HL-60/S4 (cell line): ENCODE data around the gene GAL3ST1.
"Not testable (repeated sequence)": the region's sequence is repeated elsewhere in the genome, so short reads cannot be mapped to it uniquely, and the experiment has no call there.

Experiments used
- in situ Hi-C: fragments of 300-500 bp; cut with MboI; formaldehyde crosslinking; loops from 2 replicates; pipeline ENCODE4 v1.14.3; 2022; ENCODE audit warnings: low sequenced_read_pairs

GAL3ST1 gene

DNA sequence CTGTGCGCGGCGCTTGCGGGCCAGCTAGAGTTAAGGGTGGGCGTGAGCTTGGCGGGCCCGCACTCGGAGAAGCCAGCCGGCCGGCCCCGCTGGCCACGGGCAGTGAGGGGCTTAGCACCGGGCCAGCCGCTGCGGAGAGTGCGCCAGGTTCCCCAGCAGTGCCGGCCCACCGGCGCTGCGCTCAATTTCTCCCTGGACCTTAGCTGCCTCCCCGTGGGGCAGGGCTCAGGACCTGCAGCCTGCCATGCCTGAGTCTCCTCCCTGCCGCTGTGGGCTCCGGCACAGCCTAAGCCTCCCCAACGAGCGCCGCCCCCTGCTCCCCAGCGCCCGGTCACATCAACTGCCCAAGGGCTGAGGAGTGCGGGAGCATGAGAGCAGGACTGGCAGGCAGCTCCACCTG lies 22.4 kb upstream of the GAL3ST1 start:
- in situ Hi-C loops = no loop called here

DNA sequence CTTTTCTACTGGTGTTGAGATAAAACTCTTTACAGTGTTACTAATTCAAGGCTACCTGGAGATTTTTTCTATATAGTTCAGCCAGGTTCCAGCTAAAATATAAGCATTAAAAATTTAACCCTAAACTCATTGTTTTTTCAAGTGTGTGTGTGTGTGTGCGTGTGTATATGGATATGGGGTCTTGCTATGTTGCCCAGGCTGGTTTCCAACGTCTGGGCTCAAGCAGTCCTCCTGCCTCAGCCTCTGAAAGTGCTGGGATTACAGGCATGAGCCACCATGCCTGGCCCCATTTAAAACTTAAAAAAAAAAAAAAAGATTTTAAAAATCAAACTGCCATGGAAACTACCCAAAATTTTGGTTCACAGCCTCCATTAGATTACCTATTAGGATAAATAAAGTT lies 21.7 kb upstream of the GAL3ST1 start:
- in situ Hi-C loops = no loop called here

DNA sequence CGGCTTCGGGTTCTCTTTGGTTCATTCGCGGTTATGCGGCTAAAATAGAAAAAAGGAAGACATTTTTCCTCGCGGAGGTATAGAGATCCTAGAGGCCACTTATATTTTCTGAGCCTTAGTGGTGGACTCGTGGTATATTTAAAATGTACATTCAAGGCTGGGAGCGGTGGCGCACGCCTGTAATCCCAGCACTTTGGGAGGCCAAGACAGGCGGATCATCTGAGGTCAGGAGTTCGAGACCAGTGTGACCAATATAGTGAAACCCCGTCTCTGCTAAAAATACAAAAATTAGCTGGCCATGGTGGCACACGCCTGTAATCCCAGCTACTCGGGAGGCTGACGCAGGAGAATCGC lies 17.9 kb upstream of the GAL3ST1 start:
- in situ Hi-C loops = not testable (repeated sequence)

DNA sequence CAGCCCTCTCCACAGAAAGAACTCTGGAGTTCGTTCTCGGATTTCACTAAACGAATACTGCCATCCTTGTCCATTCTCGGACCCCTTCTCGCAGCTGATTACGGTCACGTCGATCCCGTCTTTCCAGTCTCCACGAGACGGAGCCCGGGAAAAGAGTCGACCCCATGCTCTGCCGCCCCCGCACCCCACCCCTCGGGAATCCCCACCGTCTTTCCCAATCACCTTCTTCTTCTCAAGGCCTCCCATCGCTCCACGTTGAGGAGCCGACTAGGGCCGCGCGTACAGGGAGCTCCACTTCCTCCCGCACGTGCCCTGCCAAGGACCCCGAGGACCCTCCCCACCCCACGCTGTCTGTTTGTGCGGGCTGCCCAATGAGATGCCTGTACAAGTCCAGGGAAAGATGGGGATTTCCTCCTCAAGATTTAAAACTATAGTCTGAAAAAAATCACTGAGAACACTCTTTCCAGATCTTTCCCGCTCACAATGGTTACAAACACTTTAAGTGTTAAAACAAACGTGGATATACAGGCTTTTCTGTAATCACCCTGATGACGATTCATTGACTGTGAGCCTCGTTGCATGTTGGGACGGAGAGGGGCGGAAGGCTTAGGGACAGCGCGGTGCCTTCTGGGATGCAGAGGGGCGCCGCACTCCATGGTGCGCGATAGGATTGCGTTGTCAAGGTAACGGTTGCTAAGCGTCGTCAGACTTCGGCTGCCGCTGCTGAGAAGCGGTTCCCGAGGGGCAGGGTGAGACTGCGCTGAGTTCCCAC lies 17.3 kb upstream of the GAL3ST1 start, which contains the start of gene PES1:
Gene PES1 (minus strand): TSS at position 323 of the 772 bp plus-strand sequence. CDS start 77 bp downstream, at position 246.
- in situ Hi-C loops = no loop called here

DNA sequence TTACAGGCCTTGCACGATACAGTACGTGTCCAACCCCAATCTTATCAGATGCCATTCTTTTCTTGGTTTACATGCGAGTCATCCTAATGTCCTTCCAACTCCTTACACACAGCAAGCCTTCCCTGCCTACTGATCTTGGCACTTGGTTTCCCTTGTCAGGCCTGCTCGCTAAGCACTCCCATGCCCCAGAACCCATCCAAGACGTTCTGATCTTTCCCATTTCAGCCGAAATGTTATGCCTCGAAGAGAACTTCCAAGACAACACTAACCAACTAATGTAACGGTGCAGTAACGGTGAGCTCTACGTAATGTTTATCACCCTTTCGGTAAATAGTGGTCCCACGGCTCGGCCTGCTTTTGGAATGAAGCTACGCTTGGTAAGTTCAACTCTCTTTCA lies 16.7 kb upstream of the GAL3ST1 start:
- in situ Hi-C loops = no loop called here

DNA sequence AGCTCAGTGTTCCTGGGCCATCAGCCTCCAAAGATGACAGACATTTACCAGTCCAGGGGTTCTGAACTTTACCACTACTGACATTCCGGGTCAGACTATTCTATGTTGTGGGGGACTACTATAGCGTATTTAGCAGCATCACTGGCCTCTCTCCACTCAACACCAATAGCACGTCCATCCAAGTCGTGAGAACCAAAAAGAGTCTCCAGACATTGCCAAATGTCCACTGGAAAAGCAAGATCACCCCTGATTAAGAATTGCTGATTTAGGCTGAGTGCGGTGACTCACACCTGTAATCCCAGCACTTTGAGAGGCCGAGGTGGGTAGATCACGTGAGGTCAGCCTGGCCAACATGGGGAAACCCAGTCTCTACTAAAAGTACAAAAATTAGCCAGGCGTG lies 11.9 kb upstream of the GAL3ST1 start:
- in situ Hi-C loops = no loop called here

DNA sequence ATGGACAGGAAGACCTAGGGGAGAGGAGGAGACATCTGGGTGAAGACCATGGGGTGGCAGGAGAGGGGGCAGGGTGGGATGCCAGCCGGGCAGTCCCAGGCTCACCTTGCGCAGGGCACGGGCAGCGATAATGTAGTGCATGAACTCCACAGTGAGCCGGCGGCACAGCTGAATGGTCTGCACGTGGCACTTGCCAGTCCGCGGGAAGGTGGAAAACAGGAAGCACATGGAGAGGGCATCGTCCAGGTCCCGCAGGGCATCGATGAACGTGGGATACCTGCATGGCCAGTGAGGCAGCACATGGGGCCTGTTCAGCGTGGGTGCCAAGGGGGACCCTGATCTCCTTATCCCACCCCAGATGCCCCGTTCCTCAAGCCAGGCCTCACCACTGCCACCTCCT lies 10.0 kb upstream of the GAL3ST1 start:
- in situ Hi-C loops = no loop called here

DNA sequence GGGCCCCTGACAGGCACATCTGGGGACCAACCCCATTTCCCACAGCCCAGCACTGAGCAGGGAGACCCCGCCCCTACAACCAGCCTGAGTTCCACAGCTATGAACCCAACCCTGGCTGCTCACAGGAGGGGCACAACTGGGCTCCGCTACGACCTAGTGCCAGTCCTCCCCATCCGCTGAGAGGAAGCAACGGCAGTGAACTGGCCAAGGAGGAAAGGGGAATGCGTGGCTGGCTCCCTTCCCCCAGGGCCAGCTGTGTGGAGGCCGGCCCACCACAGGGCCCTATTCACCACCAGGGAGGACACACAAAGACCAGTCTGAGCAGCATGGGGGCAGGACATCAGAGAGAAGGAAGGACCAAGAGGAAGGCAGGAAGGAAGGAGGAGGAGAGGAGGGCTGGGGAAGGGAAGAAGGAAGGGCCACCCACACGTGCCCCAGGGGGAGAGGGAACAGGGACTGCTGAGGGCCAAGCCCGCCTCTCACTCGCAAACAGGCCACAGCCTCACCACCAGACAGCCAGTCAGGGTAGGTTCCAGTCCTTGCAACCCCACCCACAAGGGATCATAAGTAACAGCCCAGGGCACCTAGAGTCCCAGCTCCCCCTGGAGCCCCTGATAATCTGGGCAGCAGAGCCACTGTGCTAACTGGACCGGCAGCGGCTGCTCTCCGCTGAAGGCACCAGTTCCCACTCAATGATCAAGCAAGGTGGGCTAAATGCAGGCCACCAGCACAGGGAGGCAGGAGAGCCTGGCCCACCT lies 8.5 kb upstream of the GAL3ST1 start:
- in situ Hi-C loops = no loop called here

DNA sequence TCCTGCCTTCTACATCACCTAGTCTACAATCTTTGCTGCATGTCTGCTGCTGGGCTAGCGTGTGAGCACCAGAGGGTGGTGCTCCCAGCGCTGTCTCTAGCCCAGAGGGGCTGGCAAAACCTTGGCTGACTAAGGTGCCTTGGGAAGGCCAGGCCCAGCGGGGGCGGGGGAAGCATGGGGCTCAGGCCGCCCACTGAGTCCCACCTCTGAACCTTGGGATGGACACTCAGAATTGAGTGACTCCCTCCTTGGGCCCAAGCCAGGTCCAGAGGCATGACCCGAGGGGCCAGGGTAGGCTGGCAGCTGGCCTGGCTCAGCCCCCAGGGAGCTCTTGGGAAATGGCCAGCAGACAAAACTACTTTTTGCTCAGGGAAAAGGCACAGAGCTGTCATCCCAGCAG lies 7.6 kb upstream of the GAL3ST1 start:
- in situ Hi-C loops = no loop called here

DNA sequence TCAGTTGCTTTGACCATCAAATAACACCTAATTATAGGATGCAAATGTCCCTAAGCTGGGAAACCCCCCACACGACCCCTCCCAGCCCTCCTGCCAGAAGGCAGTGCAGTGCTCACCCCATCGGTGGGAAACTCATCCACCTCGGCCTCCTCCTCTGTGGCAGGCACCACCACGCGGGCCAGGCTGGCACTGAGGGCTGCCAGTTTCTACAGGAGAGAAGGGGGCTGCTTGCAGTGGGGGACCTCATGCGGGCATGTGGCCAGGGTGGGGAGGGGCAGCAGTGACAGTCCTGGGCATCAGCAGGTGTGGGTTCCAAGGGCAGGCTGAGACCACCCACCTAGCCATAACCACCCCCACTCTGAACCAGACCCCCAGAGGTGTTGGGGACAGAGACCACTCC lies 6.4 kb upstream of the GAL3ST1 start:
- in situ Hi-C loops = no loop called here

DNA sequence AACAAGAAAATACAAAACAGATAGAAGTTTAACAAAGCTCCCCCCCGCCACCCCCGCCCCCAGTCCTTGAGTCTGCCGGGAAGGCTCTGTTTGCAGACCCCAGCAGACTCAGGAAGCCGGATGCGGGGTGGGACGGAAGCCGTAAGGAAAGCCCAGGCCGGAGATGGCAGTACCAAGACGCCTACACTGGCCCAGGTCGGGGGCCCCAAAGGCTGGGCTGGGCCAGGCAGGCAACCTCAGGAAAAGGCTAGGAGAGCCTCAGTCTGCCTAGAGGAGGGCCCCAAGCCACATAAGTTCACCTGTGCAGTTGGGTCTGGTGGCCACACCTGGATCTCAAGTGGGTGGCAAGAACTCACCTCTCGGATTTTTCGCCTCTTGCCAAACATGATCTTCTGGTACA lies 4.0 kb upstream of the GAL3ST1 start:
- in situ Hi-C loops = no loop called here

DNA sequence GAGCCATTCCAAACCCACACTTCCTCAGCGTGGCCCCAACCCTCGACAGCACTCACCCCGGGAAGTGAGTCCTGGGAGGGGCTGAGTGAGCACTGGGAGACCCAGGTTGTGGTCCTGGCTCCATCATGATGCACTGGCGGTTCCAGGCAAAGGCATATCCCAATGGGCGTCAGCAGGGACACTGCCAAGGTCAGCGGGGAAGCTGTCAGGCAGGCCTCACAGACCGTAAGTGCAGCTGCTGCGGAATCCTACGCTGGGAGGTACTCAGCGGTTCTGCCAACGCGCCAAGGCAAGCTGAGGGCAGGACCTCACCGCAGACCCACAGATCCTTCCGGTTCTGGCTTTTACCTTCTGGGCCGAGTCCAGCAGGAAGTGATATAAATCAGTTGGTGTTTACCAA lies 1.4 kb upstream of the GAL3ST1 start:
- in situ Hi-C loops = no loop called here

DNA sequence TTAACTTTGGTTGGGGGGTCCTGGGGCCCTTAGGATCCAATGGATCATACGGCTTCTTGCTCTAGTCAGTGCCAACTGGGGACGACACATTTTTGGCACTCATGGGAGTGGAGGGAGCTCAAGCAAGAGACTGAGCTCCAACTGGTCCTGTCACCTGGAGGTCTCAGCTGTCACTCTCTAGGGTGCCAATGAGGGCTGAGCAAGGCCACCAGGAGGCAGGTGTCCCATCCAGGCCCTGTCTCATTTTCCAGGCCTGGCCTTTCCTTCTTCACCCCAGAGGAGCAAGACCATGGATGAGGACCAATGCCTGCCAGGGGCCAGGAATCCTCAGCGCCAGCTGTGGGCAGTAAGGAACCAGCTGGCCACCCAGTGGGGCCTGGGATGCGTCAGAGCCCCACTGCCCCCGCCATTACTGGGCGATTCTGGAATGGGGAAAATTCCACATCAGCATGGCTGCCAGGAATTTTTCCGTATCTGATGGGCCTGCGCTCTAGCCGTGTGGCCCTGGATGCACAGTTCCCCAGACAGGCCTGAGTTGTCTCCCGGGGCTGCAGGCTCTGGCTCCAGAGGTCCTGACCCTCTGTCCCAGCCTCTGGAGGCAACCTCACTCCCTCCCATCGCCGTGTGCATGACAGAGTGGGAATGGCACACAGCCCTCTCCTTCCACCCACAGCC lies 669 bp upstream of the GAL3ST1 start:
- in situ Hi-C loops = no loop called here

DNA sequence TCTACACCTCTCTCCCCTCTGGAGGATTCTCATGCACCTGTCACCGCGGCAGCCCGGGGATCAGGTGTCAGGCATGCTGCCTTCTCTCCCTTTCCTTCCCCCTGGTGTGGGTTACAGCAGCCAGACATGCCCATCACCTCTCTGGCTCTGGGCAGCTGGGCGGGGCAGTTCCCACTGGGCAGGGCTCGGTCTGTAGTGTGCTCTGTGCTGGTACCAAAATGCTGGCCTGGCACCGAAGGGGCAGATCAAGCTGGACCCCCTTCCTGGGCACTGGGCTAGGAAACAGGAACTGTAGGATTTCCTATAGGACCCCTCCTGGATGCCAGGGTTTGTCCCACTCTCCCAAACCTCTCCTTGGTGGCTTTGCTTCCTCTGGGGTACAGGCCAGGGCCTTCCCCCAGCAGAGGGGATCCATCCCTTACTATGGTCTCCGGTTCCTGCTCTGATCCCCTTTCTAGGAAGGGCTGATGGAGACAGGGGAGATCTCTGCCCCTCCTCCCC lies 821 bp downstream of the GAL3ST1 start:
- in situ Hi-C loops = no loop called here

DNA sequence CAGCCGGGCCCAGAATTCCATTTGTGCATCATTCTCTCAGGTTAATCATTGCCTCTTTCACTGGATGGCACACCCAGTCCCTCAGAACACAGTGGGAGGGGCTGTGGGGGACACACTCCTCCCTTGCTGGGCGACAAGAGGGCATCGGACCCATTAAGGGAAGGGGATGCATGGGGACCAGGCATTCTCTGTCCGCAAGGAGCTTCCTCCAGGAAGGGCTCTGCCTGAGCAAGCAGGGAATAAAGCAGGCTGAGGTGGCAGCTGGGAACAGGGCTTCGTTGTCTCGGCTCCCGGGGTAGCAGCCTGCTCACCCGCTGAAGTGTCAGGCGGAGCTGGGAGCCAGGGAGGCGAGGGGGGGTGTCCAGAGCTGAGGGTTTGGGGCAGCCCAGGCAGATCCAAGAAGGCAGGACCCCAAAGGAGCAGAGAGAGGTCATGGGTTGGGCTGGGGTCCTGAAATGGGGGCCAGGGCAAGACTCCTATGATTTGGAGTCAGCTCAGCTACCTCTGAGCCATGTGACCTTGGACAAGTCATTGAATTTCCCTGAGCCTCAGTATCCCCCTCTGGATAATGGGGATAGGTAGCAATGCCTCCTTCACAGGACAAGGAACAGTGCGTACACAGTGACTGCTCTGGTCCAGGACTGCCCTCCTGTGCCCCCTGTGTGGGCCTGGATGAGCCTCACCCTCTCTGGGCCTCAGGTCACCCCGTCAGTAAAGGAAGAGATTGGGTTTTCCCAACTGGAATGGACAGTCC lies 1.4 kb downstream of the GAL3ST1 start:
- in situ Hi-C loops = no loop called here

DNA sequence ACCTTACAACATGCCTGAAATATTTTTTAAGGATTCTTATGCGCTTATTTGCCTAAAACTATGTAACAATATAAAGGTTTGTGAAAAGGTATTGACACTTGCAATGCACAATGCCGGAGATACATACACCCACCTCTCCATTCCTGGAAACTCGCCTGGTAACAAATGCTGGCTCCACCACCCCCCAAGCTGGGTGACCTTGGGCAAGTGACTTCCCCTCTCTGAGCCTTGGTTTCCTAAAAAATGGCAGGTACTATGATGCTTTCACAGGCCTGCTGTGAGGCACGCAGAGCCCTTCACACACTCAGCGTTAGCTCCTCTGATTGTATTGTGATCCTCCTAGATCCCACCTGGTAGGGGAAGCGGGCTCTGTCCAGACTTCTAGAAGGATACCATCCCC lies 2.3 kb downstream of the GAL3ST1 start:
- in situ Hi-C loops = no loop called here

DNA sequence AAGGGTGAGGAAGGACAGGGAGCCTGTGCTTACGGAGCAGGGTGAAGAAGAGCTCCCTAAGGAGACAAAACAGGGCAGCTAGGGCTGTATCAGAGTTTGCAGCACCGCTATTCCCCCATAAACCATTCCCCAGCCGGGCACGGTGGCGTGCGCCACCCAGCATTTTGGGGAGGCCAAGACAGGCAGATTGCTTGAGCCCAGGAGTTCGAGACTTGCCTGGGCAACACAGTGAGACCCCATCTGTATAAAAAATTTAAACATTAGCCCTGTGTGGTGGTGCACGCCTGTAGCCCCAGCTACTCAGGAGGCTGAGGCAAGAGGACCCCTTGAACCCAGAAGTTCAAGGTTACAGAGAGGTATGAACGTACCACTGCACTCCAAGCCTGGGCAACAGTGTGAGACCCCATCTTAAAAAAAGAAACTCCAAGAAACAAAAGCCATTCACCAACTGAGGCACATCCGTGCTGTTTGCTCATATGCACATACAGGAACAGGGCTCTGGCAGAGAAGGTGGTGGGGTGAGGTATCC lies 4.7 kb downstream of the GAL3ST1 start:
- in situ Hi-C loops = no loop called here

DNA sequence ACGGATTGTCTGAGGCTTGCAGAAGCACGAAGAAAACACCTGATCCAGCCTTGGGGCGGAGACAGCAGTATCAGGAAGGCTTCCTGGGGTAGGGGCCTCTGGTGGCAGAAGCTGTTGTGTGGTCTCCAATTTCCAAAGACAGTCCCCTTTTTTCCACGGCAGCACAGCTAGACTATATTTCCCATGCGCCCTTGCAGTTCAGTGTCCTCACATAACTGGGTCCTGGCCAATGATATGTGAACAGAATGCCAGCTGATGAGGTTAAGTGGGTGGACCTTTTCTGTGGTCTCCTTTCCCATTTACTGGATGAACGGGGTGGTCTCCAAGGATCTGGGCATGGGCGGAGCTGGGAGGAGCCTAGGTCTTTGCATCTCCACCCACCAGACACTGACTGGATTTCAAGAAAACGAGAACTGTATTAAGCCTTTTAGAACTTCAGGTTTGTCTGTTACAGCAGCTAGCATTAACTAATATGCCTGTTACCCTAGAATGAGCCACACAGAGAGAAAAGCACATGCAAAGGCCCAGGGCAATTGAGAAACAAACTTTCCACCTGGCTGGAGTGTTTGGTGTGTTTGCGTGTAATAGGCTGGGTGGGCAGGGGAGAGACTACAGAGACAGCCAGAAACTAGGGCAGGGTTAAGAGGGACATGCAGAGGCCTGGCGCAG lies 6.2 kb downstream of the GAL3ST1 start:
- in situ Hi-C loops = no loop called here

DNA sequence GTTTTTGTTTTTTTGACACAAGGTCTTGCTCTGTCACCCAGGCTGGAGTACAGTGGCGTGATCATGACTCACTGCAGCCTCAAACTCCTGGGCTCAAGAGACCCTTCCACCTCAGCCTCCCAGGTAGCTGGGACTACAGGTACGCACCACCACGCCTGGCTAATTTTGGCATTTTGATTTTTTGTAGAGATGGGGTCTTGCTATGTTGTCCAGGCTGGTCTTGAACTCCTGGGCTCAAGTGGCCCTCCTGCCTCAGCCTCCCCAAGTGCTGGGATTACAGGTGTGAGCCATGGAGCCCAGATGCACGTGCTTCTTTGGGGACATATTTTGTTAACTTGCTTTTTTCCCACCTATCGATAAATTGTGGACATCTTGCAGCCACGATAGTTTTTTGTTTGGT lies 7.2 kb downstream of the GAL3ST1 start:
- in situ Hi-C loops = not testable (repeated sequence)

DNA sequence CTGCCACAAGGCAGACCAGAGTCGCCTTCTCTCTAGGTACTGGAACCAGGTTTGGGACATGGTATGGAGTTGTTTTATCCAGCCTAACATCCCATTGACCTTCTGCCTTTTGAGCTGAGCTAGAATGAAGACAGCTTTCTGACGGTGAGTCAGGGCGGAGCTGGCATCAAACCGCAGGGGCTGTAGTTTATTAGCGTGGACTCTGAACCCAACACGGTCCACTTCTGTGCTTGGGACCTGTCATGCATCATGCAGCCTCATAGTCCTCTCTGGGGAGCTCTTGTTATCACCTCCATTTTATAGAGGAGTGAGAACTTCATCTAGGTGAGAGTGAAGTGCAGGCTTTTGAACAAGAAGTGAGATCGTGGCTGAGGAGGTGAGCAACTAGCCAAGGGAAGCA lies 8.3 kb downstream of the GAL3ST1 start:
- in situ Hi-C loops = no loop called here
